ENCODE results near the gene RIT2. TPM values are rescaled to one million over a fixed set of nuclear protein-coding genes. Genes with fewer than 3 reads are reported as not detected.

The RIT2 gene
- total RNA-seq, 4 donors from 2014 or later: not detected

DNA sequence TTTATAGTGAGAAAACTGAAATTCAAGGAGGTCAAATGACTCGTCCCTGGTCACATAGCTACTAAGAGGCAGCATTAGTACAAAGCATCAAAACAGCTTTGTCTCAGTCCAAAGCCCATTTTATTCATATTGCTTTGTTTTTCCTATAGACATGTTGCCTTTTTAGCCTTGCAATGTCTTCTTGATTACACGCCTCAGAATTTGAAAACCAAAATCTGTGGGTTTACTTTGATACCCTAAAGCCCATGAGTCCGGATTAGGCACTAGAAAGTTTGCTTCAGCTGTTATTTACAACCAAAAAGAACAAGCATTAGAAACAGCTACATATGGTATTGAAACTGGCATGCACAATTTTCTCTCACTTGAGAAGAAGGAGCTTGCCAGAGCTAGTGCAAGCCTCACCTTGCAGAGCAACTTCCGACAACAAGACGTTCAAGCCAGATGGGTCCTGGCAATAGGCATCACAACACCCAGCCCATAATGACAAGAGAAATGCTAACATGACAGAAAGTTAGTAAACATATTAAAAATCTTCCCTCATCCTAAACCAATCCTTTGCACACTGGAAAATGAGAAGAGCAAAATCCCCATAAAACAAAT lies 276.8 kb downstream of the RIT2 start:
- TF ChIP-seq, protein P1, sequence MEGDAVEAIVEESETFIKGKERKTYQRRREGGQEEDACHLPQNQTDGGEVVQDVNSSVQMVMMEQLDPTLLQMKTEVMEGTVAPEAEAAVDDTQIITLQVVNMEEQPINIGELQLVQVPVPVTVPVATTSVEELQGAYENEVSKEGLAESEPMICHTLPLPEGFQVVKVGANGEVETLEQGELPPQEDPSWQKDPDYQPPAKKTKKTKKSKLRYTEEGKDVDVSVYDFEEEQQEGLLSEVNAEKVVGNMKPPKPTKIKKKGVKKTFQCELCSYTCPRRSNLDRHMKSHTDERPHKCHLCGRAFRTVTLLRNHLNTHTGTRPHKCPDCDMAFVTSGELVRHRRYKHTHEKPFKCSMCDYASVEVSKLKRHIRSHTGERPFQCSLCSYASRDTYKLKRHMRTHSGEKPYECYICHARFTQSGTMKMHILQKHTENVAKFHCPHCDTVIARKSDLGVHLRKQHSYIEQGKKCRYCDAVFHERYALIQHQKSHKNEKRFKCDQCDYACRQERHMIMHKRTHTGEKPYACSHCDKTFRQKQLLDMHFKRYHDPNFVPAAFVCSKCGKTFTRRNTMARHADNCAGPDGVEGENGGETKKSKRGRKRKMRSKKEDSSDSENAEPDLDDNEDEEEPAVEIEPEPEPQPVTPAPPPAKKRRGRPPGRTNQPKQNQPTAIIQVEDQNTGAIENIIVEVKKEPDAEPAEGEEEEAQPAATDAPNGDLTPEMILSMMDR (IDR thresholded peaks at IDR 0.05; ENCODE audit: low read depth): no peak

DNA sequence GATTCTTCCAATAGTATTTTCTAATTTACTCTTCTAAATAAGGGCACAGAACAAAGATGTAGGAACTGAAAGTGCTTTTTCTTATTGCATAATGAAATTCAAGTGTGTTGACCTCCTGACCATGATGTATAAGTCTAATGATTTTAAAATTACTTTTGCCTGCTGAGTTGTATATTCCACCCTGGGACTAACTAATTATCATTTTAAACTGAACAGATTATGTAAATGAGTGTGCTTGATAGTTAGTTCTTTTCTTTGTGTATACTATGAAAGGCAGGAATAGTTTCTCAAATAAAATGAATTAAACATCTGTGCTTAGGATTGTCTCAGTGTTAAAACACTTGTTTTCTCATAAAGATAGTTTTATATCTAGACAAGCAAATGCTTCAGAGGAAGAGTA lies 284.5 kb downstream of the RIT2 start:
- TF ChIP-seq, protein P1 (IDR thresholded peaks at IDR 0.05; ENCODE audit: low read depth): no peak

DNA sequence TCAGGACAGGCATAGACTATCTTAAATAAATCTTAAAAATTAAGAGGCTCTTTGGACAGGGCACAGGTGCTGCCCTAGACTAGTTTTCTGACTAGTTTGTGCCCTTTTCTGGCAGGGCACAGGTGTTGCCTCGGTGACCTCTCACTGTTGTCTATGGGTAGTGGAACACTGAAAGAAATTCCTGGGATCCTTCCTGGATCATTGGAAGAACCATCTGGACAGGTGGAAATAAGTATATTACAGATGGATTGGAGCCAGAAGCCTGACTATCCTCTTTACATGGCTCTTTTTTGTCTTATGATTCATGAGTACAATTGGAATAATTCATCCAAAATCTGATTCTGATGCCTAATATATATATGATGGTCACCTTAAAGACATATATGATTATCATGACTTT lies 286.6 kb downstream of the RIT2 start:
- TF ChIP-seq, protein P1 (IDR thresholded peaks at IDR 0.05; ENCODE audit: low read depth): no peak

DNA sequence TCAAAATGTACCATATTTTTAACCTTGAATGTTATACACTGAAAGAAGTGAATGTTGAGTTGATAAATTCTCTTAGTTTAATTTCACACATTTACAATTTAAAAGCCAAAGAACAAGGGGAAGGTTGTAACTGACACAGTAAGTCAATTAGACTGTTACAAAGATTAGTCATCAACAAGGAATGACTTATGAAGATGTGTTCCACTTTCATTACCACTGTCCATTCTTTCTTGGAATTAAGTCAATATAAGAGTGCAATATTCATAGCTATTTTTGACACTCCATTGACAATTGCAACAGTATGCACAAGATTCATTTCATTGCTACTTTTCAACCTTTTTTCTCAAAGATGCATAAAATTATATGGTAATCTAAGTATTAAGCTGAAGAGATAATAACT lies 291.3 kb downstream of the RIT2 start:
- TF ChIP-seq, protein P1 (IDR thresholded peaks at IDR 0.05; ENCODE audit: low read depth): no peak

DNA sequence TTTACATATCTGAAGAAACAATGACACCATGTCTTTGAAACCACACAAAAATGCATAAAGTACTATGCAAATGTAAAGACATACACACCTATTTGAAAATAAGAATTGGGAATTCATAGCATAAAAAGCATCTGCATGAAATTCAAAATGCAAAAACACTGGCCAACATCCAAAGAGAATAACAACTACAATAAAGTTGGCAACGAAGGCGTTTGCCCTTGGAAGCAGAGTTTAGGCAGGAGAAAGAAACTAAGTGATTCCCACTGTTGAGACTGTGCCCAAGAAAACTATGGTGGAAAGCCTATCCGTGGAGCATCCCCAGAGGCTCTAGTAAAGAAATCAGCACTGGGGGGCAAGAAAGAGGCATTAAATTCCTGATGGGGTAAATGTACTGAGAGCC lies 292.8 kb downstream of the RIT2 start:
- TF ChIP-seq, protein P1 (IDR thresholded peaks at IDR 0.05; ENCODE audit: low read depth): no peak

DNA sequence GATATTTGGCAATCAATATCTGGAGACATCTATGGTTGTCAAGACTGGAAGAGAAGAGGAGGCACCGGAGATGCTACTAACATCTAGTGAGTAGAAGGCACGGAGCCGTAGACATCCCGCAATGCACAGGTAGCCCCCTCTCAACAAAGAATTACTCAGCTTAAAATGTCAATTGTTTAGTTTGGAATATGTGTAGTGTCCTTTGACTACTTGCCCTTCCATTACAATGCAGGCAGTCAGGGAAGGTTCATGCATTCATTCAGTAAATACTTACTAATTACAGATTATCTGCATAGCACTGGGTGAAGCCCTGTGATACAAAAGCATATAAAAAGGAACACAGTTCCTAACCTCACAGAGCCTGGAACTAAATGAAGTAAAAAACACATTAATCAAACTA lies 294.0 kb downstream of the RIT2 start:
- TF ChIP-seq, protein P1 (IDR thresholded peaks at IDR 0.05; ENCODE audit: low read depth): no peak

DNA sequence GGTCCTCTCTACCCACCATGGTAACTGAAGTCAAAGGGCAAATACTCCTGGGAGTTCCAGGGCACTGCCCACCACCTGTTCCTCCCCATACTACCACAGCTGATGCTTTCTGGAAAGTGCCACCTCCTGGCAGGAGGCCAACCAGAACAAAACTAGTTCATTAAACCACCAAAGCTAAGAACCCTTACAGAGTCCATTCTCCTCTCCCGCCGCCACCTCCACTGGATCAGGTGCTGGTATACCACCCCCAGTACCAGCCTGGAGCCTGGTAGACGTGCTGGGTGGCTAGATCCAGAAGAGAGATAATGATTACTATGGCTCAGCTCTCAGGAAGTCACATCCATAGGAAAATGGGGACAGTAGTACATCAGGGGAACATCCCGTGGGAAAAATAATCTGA lies 300.9 kb downstream of the RIT2 start:
- TF ChIP-seq, protein P1 (IDR thresholded peaks at IDR 0.05; ENCODE audit: low read depth): no peak

Data from subcutaneous adipose tissue (tissue), 4 donors.